Stimulated activated CD4-positive, alpha-beta T cell treated with anti-CD3 and anti-CD28 coated beads, TNF-alpha, amount 100 ng/mL, for 1 hour (primary cell): Measurements from ENCODE around the gene MIPEP.
"Not testable (repeated sequence)": the region's sequence is repeated elsewhere in the genome, so short reads cannot be mapped to it uniquely, and the experiment has no call there.

ENCODE experiments used
- DNase-seq, 3 donors: peaks; one replicate each; pipeline ENCODE4 v3.0.0-alpha.2; 2020; ENCODE audit warnings: low read depth in 3 of 3, low spot score in 1 of 3

MIPEP gene

GRCh38 chr13:23888658-23889614, at the start of gene MIPEP:
MIPEP (minus strand) TSS chr13:23889400; CDS start chr13:23889320, 80 bp downstream.
- DNase-seq, result peak; percentile 44 to 90 (median 66)

- no peak for DNase-seq
Measured at GRCh38 chr13:23934520-23934919, 45.3 kb upstream of the MIPEP start.

GRCh38 chr13:23928985-23929384, 39.8 kb upstream of the MIPEP start:
- no peak for DNase-seq

DNA sequence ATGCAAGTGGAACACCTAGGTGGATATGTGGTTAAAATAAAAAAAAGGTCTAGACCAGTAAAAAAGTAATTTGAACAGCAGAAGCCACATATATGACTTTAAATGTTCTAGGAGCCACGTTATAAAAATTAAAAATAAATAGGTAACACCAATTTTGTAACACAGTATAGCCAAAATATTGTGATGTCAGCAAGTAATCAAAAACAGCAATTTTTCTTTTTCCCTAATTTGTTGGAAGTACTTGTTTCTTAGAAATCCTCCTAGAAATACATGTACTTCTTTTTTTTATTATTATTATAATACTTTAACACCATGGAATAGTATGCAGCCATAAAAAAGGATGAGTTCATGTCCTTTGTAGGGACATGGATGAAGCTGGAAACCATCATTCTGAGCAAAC, 33.8 kb upstream of the MIPEP start:
- DNase-seq, result no peak

GRCh38 chr13:23922005-23922932, 33.1 kb upstream of the MIPEP start:
- DNase-seq, result no peak

DNA sequence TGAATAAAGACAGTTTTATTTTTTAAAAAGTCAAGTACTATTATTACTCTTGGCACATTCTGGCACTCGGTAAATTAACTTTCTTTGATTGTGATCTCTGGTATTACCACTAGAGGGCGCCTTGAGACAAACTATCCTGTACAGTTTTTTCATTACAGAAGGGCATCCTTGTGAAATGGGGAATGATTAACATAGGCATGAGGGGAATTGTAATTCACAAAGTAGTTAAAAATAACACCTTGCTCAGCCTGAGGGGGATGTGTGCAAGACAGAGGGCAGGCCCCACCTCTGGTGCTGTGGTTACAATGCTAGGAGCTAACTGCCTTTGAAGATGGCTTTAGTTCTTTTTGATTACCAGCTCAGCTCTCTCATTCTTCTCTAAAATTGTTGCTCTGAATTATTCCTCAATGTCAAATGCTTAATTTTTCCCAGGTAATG, 32.3 kb upstream of the MIPEP start:
- DNase-seq, result no peak

GRCh38 chr13:23919006-23919405, 29.8 kb upstream of the MIPEP start:
- no peak for DNase-seq

DNA sequence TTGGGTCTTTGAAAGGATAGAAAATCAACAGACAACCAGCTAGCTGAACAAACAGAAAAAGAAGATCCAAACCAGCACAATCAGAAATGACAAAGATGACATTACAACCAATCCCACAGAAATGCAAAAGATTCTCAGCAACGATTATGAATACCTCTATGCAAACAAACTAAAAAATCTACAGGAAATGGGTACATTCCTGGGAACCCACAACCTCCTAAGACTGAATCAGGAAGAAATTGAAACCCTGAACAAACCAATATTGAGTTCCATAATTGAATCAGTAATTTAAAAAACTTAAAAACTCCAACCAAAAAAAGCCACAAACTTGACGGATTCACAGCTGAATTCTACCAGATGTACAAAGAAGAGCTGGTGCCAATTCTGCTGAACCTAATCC, 29.0 kb upstream of the MIPEP start:
- no peak for DNase-seq

DNA sequence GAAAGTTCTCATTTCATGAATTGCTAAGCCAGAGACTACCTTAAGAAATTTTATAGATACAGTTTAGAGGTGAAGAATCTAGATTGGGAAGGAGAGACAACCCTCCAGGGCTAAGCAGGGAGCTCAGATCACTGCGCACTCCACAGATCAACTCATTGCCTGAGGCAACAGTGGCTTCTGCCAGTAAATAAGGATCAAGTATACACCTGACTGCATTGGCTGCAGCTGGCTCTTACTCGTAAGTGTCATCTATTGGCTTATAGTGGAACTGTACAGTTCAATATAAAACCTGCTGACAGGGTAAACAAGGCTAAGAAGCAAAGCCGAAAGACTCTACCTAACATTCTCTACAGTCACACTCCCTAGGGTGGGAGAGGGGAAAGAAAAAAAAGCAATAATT, 26.1 kb upstream of the MIPEP start:
- no peak for DNase-seq

DNA sequence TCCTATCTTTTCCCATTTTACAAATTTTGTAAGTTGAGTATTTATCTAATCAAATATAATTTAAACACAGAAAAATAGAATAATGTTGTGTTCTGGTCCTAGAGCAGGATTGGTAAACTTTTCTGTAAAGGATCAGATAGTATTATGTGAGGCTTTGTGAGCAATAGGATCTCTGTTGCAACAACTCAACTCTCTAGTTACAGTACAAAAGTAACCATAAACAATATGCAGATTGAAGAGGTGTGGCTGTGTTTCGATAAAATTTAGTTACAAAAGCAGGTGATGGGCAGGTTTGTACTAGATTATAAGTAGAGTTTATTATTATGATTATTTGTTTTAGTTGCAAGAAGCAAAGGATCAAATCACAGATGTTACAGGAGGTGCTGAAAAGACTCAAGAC, 23.3 kb upstream of the MIPEP start:
- no peak for DNase-seq

DNA sequence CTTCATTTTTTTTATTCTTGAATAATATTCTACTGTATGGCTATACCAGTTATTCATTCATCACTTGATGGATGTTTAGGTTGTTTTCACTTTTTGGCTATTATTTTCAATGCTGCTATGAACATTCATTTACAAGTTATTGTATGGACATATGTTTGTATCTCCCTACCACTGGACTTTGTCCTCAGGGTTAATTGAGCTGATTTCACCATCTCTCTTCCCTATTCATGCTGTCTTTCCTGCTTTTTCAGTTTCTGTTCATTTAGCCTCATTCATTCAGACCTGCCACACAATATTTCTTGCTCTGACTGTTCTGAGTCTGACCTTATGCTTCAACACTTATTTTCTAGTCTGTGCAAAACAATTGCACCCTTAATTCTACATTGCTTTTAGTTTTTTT, 20.4 kb upstream of the MIPEP start:
- DNase-seq, result no peak

GRCh38 chr13:23905766-23906165, 16.6 kb upstream of the MIPEP start:
- no peak for DNase-seq

DNA sequence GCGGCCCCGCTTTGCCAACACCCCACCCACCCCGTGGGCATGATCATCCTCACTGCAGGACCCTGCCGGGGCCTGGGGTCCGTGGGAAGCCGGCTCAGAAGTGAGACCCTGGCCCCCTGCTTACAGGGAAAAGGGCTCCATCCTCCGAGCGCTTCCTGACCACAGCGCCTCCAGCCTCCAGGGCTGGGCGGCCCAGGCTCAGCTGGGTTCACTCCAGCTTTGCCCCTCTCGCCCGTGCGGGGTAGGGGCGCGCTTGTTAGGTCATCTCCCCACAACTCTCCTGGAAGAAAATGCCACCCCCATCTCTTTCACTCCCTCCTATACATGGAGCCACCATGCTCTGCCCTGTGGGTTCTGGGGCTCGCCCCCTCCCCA, 14.7 kb upstream of the MIPEP start:
- no peak for DNase-seq

DNA sequence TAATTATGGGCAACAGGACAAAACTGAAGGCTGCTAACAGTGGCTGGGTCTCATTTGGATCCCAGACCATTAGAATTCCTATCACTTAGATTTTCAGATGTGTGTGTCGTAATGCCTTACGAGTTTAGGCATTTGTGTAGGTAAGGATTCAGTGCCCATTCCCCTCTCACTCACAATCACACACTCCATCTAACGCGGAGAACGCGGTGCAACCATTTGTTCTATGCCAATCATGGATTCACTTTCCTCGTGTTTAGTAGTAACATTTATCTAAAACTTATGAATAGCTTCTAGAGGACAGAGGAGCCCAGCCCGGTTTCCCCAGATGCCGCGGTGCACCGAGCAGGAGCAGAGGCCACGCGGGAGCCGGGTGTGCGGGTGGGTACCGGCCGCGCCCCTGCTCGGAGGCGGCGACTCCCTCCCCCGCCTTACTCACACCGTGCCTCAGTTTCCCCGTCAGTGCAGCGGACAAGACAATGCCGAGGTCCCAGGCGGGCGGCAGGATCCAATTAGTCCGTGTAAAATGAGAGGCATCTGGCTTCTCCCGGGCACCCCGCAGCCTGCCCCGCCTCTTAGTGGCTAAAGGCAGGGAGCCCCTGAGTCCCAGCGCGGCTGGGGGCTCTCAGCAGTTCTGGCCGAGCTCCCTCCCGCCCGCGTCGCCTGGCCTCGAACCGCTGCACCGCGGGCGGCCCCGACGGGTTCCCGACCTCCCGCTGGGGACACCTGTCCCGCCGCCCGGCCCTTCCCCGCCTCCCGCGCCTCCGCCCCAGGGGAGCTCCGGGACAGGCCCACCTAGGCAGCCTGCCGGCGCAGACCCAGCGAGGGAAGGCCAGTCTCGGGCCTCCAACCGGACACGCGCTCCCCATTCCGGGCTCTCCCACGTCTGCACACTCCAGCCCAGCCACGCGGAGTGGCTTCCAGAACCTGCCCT, 14.0 kb upstream of the MIPEP start:
- no peak for DNase-seq

- no peak for DNase-seq
Measured at GRCh38 chr13:23901365-23901764, 12.2 kb upstream of the MIPEP start.

- no peak for DNase-seq
Measured at GRCh38 chr13:23899555-23899954, 10.4 kb upstream of the MIPEP start.

DNA sequence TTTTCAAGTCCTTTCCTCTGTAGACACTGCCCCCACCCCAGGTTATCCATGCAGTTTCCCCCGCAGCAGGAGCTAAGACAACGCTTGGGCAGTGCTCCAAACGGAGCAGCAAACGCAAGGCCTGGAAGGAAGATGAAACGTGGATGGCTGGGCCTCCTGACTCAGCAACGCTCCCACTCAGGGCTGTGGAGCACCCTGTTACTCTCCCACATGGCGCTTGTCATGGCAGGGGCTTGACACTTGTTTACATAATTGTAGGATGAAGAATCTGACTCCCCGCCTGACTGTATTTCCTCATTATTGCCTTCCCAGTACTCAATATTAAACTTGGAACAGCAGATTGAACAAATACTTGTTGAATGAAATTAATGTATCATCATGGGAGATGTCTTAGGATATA, 8.9 kb upstream of the MIPEP start:
- DNase-seq, result no peak

- not testable (repeated sequence) for DNase-seq
Measured at GRCh38 chr13:23897452-23897919, 8.3 kb upstream of the MIPEP start, which contains the start of gene C1QTNF9B. C1QTNF9B (minus strand) TSS chr13:23897502.

- not testable (repeated sequence) for DNase-seq
Measured at GRCh38 chr13:23894746-23895145, 5.5 kb upstream of the MIPEP start.

DNA sequence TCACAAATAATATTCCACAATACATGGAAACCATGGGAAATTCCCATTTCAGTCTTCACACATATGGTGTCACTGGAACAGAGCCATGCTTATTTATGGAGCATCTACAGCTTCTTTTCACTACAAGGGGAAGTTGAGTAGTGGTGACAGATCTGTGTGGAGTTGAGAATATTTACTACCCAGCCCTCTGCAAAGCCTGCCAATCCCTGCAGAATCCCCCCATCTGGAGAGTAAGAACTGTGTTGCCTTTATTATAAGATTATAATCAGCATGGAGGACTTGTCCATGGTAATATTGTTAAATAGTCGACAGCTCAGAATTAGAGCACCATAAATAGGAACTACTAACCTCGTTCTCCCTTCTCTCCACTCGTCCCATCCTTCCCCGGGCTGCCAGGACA, 4.6 kb upstream of the MIPEP start:
- not testable (repeated sequence) for DNase-seq
